Right lobe of liver (tissue), 4 donors: Measurements from ENCODE around the gene MFN2.

Experiments
- CTCF ChIP-seq, 4 donors: fragments of 200-600 bp in 3 of 4; fragments of 450-650 bp in 1 of 4; IDR thresholded peaks; one replicate each; pipeline versions ENCODE4 v1.5.1 to v1.8.0; 2016 to 2022; ENCODE audit warnings: antibody characterized with exemption in 4 of 4, mild to moderate bottlenecking in 2 of 4
- POLR2A ChIP-seq: fragments of 450-650 bp; IDR thresholded peaks from one replicate; pipeline ENCODE4 v1.6.1; 2017; ENCODE audit warnings: antibody characterized with exemption, mild to moderate bottlenecking
- donor health status: DM: no; HTN: no; CAD: no.
- donor health status: DM: no; HTN: no; CAD: no.
- donor health status: DM: no; HTN: yes; CAD: no.

- TF ChIP-seq CTCF (IDR thresholded peaks at IDR 0.05) = no peak
- no peak for TF ChIP-seq POLR2A
Measured at GRCh38 chr1:11998636-11999035, 18.4 kb downstream of the MFN2 start.
